ENCODE measurements around the gene DNAJB8.

Gene DNAJB8

DNA sequence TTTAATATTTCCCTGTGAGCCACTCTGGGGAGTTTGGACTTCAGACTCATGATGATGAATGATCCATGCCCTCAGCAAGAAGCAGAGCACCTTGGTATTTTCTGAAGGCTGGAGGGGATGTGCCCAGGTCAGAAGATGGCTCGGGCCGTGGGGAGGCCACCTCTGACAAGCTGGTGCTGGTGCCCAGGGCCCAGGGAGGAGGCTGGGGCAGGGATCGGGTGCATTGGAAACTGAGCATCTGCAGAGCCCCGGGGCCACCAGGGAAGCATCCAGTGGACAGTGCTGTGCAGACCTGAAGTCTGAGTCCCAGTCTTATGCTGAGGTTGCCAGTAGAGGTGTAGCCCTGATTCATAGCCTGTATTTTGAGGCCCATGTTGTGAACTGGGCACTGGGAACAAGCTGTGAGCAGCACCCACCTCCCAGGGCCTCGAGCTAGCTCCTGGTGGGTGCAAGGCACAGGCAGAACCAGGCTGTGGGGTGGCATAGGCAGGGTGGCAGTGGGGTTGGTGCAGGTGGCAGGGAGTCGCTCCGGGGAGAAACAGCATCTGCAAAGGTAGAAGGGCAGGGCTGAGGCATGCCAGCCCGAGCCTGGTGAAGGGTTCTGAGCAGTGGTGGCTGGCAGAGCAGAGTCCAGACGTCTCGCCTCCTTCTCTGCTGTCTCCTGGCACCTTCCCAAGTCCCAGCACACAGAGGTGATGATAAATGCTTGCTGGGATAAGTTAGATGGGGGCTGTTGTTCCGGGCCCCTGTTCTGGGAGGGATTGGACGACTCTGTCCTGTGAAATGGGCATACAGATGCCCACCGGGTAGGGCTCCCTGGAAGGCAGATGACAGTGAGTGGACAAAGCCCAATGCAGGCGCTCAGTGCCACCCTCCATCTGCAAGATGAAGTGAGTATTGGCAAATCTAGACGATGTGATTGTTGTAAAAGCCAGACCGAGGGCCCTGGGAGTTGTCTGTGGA, 10.6 kb downstream of the DNAJB8 start:
- Histone ChIP-seq H3K27me3 (ENCODE audit: insufficient read depth, low read length, poor library complexity) (no peaks in the 10 kb centered on the region), H3K79me2 (ENCODE audit: insufficient read depth, low read length) (no peaks in the 10 kb centered on the region), H3K27ac (ENCODE audit: low read length) (no peak overlapping the region), H3K9me3 (ENCODE audit: insufficient read depth, low read length, severe bottlenecking) (no peaks in the 10 kb centered on the region), H3K4me2 (ENCODE audit: insufficient read depth, low read length) (no peak overlapping the region), H4K20me1 (ENCODE audit: insufficient read depth, low read length) (peaks cover 3% of the 10 kb centered on the region), H3K9ac (ENCODE audit: low read depth, low read length) (no peak overlapping the region), H2AFZ (ENCODE audit: low read depth, low read length) (no peak overlapping the region), H3K4me3 (ENCODE audit: low read depth in 1 of 2, low read length in 2 of 2) (no peak overlapping the region), H3K4me1 (ENCODE audit: insufficient read depth, low read length) (no peaks in the 10 kb centered on the region), H3K36me3 (ENCODE audit: insufficient read depth, low read length) (no peaks in the 10 kb centered on the region)
- TF ChIP-seq CTCF (IDR thresholded peaks at IDR 0.05; ENCODE audit: borderline replicate concordance, extremely low read depth, low read length, poor library complexity, severe bottlenecking) (no peak), EZH2 (IDR thresholded peaks at IDR 0.05; ENCODE audit: borderline replicate concordance, low read depth, low read length, severe bottlenecking) (no peak)
- ATAC-seq (ENCODE audit: insufficient read depth, low read depth): no peak
- DNase-seq: no peak

GRCh38 chr3:128455116-128455515, 11.6 kb downstream of the DNAJB8 start:
- DNase-seq: no peak

GRCh38 chr3:128454310-128454618, 12.4 kb downstream of the DNAJB8 start:
- H3K36me3 ChIP-seq (ENCODE audit: insufficient read depth, low read length): no peaks in the 10 kb centered on the region
- DNase-seq: no peak
- H3K9ac ChIP-seq (ENCODE audit: low read depth, low read length): no peak overlapping the region
- H3K4me1 ChIP-seq (ENCODE audit: insufficient read depth, low read length): no peaks in the 10 kb centered on the region
- H3K27me3 ChIP-seq (ENCODE audit: insufficient read depth, low read length, poor library complexity): no peaks in the 10 kb centered on the region
- TF ChIP-seq CTCF (IDR thresholded peaks at IDR 0.05; ENCODE audit: borderline replicate concordance, extremely low read depth, low read length, poor library complexity, severe bottlenecking): no peak
- TF ChIP-seq EZH2 (IDR thresholded peaks at IDR 0.05; ENCODE audit: borderline replicate concordance, low read depth, low read length, severe bottlenecking): no peak
- no peaks in the 10 kb centered on the region for H3K9me3 ChIP-seq (ENCODE audit: insufficient read depth, low read length, severe bottlenecking)
- no peak overlapping the region for H3K4me2 ChIP-seq (ENCODE audit: insufficient read depth, low read length)
- H3K4me3 ChIP-seq (ENCODE audit: low read depth in 1 of 2, low read length in 2 of 2): no peak overlapping the region
- ATAC-seq (ENCODE audit: insufficient read depth, low read depth): no peak
- no peak overlapping the region for H3K27ac ChIP-seq (ENCODE audit: low read length)
- peaks cover 3% of the 10 kb centered on the region for H4K20me1 ChIP-seq (ENCODE audit: insufficient read depth, low read length)
- H3K79me2 ChIP-seq (ENCODE audit: insufficient read depth, low read length): no peaks in the 10 kb centered on the region
- no peak overlapping the region for H2AFZ ChIP-seq (ENCODE audit: low read depth, low read length)

More at GRCh38 chr3:128455116-128455515, 11.6 kb downstream of the DNAJB8 start:
- no peak overlapping the region for H3K4me3 ChIP-seq (ENCODE audit: low read depth in 1 of 2, low read length in 2 of 2)
- no peaks in the 10 kb centered on the region for H3K79me2 ChIP-seq (ENCODE audit: insufficient read depth, low read length)
- H3K4me1 ChIP-seq (ENCODE audit: insufficient read depth, low read length): no peaks in the 10 kb centered on the region
- no peak overlapping the region for H3K4me2 ChIP-seq (ENCODE audit: insufficient read depth, low read length)
- ATAC-seq (ENCODE audit: insufficient read depth, low read depth): no peak
- no peak overlapping the region for H3K9ac ChIP-seq (ENCODE audit: low read depth, low read length)
- H3K9me3 ChIP-seq (ENCODE audit: insufficient read depth, low read length, severe bottlenecking): no peaks in the 10 kb centered on the region
- TF ChIP-seq EZH2 (IDR thresholded peaks at IDR 0.05; ENCODE audit: borderline replicate concordance, low read depth, low read length, severe bottlenecking) (no peak), CTCF (IDR thresholded peaks at IDR 0.05; ENCODE audit: borderline replicate concordance, extremely low read depth, low read length, poor library complexity, severe bottlenecking) (no peak)
- H2AFZ ChIP-seq (ENCODE audit: low read depth, low read length): no peak overlapping the region
- peaks cover 3% of the 10 kb centered on the region for H4K20me1 ChIP-seq (ENCODE audit: insufficient read depth, low read length)
- no peaks in the 10 kb centered on the region for H3K36me3 ChIP-seq (ENCODE audit: insufficient read depth, low read length)
- H3K27ac ChIP-seq (ENCODE audit: low read length): no peak overlapping the region
- H3K27me3 ChIP-seq (ENCODE audit: insufficient read depth, low read length, poor library complexity): no peaks in the 10 kb centered on the region

Measured in DND-41 (cell line).